Activated gamma-delta T cell (primary cell): ENCODE results near the gene OSBPL5.

ENCODE experiments used
- DNase-seq: peaks from one replicate; lab custom pipeline; 2025; lab: John Stamatoyannopoulos, UW

OSBPL5 gene

DNA sequence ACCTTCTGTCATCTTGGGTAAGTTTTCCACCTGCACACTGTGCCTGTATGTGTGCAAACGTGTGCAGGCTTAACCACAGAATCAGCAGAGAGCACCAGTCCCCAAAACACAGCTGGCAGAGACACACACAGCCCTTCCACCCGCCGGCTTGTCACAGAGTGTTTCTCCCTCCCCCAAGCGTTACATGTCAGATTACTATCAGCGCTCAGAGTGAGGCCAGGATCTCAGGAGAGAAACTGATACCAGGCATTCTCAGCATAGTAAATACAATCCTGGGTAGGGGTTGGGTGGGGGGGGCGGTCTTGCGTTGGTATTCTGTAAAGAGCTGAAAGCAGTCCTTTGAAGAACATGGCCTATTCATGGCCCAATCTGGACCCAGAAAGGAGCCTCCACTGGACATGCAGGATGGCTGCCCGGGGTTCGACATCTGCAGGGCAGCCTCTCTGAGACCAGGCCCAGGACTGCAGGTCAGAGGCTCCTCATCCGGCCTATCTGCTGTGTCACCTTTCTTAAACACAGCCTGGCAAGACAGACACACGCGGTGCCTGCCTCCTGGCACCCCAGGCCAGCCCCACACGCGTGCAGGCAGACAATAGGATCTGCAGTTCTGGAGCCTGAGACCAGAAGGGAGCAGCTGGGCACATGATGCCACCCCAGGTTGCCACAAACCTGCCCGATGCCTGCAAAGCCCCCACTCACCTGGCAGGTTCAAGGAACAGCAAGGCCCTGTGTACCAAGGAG lies 1.7 kb downstream of the OSBPL5 start:
- DNase-seq = no peak

GRCh38 chr11:3162410-3163240 lies 2.5 kb downstream of the OSBPL5 start:
- no peak for DNase-seq

- DNase-seq = no peak
Observed at GRCh38 chr11:3161720-3162409, 3.2 kb downstream of the OSBPL5 start.

- DNase-seq = no peak
Observed at GRCh38 chr11:3161309-3161708, 3.8 kb downstream of the OSBPL5 start.

DNA sequence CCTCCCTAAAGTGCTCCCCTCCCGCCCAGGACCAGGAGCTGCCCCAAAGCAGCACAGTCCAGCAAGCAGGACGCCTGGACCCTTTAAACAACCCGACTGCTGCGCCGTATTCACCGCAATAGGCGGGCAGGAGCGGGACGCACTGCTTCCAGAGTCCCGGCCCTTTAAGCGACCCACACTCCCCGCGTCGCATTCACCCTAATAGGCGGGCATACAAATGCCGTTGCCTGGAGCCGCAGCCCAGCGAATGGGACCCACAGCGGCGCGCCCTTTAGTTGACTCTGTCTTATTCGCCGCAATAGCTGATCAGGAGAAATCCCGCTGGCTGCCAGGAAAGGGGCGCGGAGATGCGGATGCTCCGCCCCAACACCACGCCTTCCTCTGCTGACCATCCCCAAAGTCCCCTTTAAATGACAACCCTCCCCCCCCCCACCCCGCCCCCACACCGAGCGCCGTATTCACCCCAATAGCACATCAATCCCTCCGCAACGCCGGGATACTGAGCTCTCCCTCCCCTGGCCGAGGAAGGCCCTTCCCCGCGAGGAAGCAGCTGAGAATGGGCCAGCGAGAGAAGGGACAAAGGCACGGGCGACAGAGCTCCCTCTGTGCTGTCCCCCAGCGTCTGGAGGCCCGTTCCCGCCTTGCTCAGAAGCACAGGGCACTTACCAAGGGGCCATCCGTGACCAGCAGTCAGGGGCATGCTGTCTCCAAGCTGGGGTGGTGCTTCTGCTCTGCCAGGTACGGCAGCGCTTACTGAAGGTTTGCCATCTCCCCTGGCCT lies 4.7 kb downstream of the OSBPL5 start:
- no peak for DNase-seq

DNA sequence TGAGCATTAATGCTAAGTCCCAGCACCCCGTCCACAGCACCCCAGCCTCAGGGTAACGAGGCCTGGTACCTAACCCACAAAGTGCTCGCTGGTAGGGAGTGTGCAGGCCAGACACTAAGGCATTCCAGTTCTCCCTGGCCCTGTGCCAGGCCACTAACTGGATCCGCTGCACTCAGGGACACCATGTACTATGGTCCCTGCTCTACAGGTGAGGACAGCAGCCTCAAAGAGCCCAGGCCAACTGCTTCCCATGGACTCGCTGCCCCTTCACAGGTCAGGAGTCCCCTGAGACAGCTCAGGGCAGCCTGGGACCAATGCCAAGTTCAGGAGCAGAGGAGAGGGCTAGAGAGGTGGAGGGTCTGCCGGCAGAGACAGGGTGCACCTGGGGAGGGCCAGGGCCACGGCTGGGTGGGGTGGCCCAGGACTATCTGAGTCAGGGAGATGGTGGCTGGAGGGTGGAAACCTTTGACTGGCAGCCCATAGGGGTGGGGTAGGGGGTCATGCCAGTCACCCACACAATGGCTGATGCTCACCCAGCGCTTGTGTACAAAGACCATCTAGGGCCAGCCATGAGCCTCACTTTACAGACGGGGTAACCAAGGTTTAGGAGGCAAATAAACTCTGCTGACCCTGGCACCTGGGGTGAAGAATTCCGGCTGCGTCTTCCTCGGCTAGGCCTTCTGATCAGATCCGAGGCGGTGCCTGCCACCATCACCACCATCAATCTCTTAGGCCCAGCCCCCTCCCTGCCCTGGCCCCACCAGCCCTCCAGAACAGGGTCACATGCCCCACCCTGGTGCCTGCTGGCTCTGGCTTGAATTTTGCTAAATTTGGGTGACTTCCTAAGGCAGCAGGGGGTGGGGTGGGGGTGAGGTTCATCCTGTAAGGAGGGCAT lies 5.6 kb downstream of the OSBPL5 start:
- DNase-seq = no peak

- DNase-seq = no peak
Observed at GRCh38 chr11:3158821-3159220, 6.3 kb downstream of the OSBPL5 start.

DNA sequence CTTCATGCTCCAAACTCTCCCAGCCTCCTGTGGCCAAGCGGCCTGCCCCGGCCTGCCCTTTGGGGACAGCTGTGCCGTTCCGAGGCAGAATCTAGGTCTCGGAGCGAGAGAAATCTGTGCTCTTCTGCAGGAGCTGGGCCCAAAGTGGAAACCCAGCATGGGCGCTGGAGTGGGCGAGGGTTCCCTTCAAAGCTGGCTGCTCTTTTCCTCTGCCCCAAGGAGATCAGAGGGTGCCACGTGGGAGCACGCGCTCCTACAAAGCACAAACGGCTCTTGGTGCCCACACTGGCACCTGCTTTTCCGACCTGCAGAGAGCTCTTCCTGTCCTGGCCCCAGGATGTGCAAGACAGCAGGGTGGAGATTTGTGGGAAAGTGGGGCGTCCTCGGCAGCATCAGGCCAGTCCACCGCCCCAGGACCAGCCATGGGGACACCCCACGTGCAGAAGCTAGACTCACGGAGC lies 6.9 kb downstream of the OSBPL5 start:
- DNase-seq = no peak

- DNase-seq = no peak
Observed at GRCh38 chr11:3157381-3158130, 7.6 kb downstream of the OSBPL5 start.

- DNase-seq = no peak
Observed at GRCh38 chr11:3156661-3157311, 8.3 kb downstream of the OSBPL5 start.

DNA sequence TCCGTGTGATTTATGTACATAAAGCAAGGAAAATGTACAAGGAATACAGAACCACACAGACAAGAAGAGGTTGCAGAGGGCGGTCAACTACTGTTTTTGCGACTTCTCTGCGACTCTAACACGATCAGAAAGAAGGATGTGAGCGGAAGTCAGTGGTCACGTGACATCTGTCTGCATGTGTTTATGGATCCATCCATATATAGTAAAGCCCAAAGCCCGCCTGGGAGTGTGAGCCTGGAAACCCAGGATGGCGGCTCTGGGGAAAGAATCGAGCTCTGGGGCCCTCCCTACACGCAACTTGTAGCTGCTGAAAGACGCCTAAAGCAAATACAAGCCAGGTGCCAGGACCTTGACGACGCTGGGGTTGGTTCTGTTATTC lies 8.8 kb downstream of the OSBPL5 start:
- DNase-seq = no peak

DNA sequence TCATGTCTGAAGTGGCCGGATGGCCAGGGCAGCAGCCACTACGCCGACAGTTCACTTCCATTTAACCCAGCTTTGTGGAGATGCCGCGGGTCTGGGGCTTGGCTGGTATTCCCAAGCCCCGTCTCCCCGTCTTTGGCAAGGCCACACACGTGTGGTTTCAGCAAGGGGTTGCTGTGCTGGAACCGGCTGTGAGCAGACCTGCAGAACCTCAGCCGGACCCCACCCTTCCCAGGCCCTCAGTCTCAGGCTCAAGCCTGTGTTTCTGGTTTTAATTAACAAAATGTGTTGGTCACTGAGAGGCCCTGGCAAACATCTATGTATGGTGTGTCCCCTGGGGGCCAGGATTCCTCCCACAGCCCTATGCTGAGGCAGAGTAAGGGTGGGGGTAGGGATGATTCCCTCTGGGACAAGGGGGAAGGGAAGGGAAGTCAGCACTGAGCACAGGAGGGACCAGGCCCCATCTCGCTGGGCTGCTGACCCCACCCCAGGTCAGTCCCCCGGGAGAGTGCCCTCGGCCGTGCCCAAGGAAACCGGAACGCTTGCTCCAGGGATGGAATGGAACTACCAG lies 9.3 kb downstream of the OSBPL5 start:
- no peak for DNase-seq

- no peak for DNase-seq
Observed at GRCh38 chr11:3155216-3155615, 9.9 kb downstream of the OSBPL5 start.

GRCh38 chr11:3154001-3154599 lies 11.0 kb downstream of the OSBPL5 start:
- DNase-seq = no peak

DNA sequence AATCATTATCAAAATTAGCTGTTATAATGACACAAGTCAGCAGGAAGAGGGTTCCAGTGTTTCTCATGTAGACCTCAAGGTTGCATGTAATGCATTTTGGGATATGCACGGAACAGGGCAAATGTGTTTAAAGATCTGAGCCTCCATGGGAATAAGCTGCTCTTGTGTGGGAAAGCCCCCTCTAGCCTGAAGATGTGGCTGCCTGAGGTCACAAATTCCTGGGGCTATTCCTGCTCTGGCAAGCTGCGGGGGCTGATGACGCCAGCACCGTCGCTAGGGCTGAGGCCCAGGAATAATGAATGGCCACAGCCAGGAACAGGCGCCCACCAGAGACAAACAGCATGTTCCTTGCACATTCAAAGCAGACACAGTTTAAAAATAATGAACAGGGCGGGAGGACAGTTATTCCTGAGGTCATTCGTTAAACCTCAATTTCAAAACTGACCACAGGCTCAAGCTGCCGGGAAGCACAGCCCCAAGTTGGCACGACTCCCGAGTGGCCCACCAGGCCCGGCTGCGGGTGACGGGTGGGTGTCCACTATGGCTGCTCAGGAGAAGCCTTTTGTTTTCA lies 11.7 kb downstream of the OSBPL5 start:
- DNase-seq = no peak

DNA sequence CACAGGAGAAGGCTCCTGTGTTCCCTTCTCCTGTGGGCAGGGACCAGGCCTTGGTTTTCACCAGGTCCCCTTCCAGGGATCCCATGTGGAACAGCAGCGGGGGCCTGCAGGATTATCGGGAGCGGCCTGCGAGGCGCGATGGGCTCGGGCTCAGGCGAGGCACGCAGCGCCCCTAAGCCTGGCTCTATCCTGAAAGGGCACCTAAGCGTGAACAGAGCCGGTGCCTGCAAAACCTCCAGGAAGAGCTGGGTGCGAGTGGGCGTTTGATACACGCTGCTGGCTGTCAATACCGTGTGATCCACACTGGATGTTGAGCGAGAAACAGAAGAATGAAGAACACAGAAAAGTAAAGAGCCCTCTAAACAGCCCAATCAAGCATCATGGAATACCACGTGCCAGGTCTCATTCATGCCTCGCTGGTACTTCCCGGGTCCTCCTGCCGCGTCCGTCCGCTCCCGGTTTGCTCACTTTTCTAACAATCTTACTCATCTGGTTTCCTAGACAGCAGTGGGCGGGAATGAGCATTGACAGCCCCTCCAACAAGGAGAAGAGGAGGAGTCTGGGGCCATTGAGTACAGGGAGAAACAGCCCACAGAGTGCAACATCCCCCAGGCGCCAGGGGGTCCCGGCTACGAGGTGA lies 12.5 kb downstream of the OSBPL5 start:
- no peak for DNase-seq

DNA sequence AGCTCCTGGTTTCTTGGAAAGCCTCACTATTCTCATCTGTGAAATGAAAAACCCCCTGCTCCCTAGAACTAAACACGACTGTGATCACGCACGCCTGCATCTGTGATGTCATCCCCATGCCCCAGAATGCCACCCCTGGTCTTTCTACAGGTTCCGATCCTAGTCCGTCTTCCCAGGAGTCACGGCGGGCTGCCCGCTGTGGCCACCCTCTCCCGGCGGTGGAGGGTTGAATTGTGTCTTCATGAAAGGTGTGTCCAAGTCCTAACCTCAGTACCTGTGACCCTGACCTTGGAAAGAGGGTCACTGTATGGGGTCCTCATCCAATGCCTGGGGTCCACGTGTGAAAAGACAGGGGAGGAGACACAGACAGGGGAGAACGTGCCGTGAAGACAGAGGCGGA lies 14.4 kb downstream of the OSBPL5 start:
- no peak for DNase-seq

DNA sequence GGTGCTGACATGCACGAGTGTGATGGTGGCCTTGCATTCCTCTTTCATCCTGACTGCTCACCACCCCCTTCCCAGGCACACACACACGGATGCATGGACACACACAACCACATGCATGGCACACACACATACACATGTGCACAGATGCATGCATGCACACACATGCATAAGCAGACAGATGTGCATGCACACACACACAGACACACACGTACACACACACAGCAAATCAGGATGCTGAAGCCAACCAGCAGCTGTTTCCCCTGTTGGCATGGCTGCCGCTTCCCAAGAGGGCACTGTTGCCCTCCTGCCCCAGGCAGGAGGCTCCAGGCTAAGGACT lies 15.3 kb downstream of the OSBPL5 start:
- no peak for DNase-seq
